HFFc6 (cell line): ENCODE measurements around the gene RNASE9. TPM values are rescaled to one million over a fixed set of nuclear protein-coding genes. Genes with fewer than 3 reads are reported as not detected.

Source experiments
- DNase-seq: peaks from one replicate; pipeline ENCODE4 v3.0.0-alpha.2; 2018
- H3K27ac Mint-ChIP-seq: 2 replicates; pipeline ENCODE4 v1.8.0; 2020; ENCODE audit warnings: mild to moderate bottlenecking, mixed read lengths
- H3K27me3 Mint-ChIP-seq: 2 replicates; pipeline ENCODE4 v1.8.0; 2021; ENCODE audit warnings: mild to moderate bottlenecking, moderate library complexity, mixed read lengths; ENCODE audit not compliant: insufficient read depth
- H3K36me3 Mint-ChIP-seq: 2 replicates; pipeline ENCODE4 v1.8.0; 2021; ENCODE audit warnings: low read depth, mixed read lengths
- H3K4me1 Mint-ChIP-seq: 2 replicates; pipeline ENCODE4 v1.8.0; 2020; ENCODE audit warnings: low read depth, mixed read lengths
- H3K4me3 Mint-ChIP-seq: 2 replicates; pipeline ENCODE4 v1.8.0; 2020; ENCODE audit warnings: mild to moderate bottlenecking, moderate library complexity, mixed read lengths
- H3K9me3 Mint-ChIP-seq: 2 replicates; pipeline ENCODE4 v1.8.0; 2020; ENCODE audit warnings: mild to moderate bottlenecking, mixed read lengths
- long read RNA-seq: library from polyadenylated mRNA; unstranded; transcript quantifications from one replicate; pipeline ENCODE4 v2.0.0, GENCODE V29; 2019
- total RNA-seq, 6 experiments: library from RNA; stranded (reverse); fragmentation: NEBNext Ultra II Directional; extraction: Animal tissue kit (Norgen Biotek cat#: 25700); gene quantifications; 2 replicates in 1 of 6; 3 replicates in 5 of 6; pipeline ENCODE4 v1.2.3, GENCODE V29; 2021
- TF ChIP-seq, protein P1 (sequence below): fragments of 200-600 bp; sonication (generic); IDR thresholded peaks from 2 replicates; pipeline ENCODE4 v1.5.0; 2021; ENCODE audit warnings: antibody characterized with exemption, mild to moderate bottlenecking

The RNASE9 gene
- not detected for total RNA-seq
- long read RNA-seq, result 0 reads

- no peak for DNase-seq
- H3K4me1 Mint-ChIP-seq, result no peaks in the 10 kb centered on the region
- no peak within 1 kb of the TSS for H3K4me3 Mint-ChIP-seq
- no peak within 1 kb of the TSS for H3K27ac Mint-ChIP-seq
- H3K36me3 Mint-ChIP-seq, result no peaks in the 10 kb centered on the region
- peaks cover 8% of the 10 kb centered on the region for H3K27me3 Mint-ChIP-seq
- TF ChIP-seq, protein P1, sequence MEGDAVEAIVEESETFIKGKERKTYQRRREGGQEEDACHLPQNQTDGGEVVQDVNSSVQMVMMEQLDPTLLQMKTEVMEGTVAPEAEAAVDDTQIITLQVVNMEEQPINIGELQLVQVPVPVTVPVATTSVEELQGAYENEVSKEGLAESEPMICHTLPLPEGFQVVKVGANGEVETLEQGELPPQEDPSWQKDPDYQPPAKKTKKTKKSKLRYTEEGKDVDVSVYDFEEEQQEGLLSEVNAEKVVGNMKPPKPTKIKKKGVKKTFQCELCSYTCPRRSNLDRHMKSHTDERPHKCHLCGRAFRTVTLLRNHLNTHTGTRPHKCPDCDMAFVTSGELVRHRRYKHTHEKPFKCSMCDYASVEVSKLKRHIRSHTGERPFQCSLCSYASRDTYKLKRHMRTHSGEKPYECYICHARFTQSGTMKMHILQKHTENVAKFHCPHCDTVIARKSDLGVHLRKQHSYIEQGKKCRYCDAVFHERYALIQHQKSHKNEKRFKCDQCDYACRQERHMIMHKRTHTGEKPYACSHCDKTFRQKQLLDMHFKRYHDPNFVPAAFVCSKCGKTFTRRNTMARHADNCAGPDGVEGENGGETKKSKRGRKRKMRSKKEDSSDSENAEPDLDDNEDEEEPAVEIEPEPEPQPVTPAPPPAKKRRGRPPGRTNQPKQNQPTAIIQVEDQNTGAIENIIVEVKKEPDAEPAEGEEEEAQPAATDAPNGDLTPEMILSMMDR, result no peak
- no peaks in the 10 kb centered on the region for H3K9me3 Mint-ChIP-seq
Measured at GRCh38 chr14:20560961-20561360, at the start of gene RNASE9. Gene RNASE9, minus strand, starts transcription at chr14:20561047.

DNA sequence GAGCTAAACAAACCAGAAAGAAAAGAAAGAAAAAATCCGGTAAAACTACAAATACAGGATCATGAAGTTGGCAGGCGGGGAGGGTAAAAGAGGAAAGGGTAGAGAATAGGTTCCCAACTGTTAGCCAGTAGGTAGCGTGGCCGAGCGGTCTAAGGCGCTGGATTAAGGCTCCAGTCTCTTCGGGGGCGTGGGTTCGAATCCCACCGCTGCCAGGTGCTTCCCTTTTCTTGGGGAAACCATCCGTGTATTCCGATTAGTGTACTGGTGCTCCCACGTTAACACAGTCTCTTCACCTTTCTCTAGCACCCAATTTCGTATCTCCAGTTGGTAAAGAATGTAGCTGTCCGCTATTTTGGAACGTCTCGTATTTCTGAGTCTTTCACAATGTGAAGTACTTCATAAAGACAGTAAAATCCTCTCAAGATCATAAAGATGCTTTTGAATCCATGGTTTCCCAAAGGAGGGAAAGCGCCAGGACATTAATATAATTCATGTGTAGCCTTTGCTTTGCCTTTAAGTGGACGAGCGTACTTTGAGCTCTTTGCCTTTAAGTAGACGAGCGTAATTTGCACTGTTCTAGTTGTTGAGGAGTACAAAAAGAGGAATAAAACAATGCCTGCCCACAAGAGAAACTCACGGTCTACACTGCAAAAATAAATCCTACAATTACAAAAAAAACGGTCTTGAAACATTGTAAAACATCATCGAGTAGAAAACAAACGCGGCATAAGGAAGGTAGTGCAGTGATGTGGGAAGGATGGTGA is 49.3 kb upstream of the RNASE9 start:
- no peak overlapping the region for H3K27ac Mint-ChIP-seq
- peak; percentile 91 for DNase-seq
- H3K27me3 Mint-ChIP-seq, result no peaks in the 10 kb centered on the region; the same call in 1 of the 2 replicates
- H3K4me1 Mint-ChIP-seq, result peaks cover 14% of the 10 kb centered on the region; the same call in 1 of the 2 replicates
- no peaks in the 10 kb centered on the region for H3K9me3 Mint-ChIP-seq
- no peaks in the 10 kb centered on the region for H3K36me3 Mint-ChIP-seq
- TF ChIP-seq, protein P1, result no peak
- no peak overlapping the region for H3K4me3 Mint-ChIP-seq

GRCh38 chr14:20609215-20610001 is 48.6 kb upstream of the RNASE9 start:
- Mint-ChIP-seq H3K27ac (no peak overlapping the region), H3K27me3 (no peaks in the 10 kb centered on the region; the same call in 1 of the 2 replicates), H3K9me3 (no peaks in the 10 kb centered on the region), H3K4me3 (no peak overlapping the region), H3K36me3 (no peaks in the 10 kb centered on the region), H3K4me1 (peaks cover 6% of the 10 kb centered on the region; the same call in 1 of the 2 replicates)
- peak; percentile 88 for DNase-seq
- TF ChIP-seq, protein P1, result peak; percentile 96

- H3K27me3 Mint-ChIP-seq, result no peaks in the 10 kb centered on the region; the same call in 1 of the 2 replicates
- no peaks in the 10 kb centered on the region for H3K36me3 Mint-ChIP-seq
- H3K4me3 Mint-ChIP-seq, result no peak overlapping the region
Measured at GRCh38 chr14:20608383-20609110, 47.7 kb upstream of the RNASE9 start.

More at GRCh38 chr14:20608383-20609110, 47.7 kb upstream of the RNASE9 start:
- TF ChIP-seq, protein P1, result no peak
- DNase-seq, result no peak
- H3K9me3 Mint-ChIP-seq, result no peaks in the 10 kb centered on the region
- H3K27ac Mint-ChIP-seq, result no peak overlapping the region
- H3K4me1 Mint-ChIP-seq, result 0 out of 2 replicates have a peak, but pooled peaks cover 4% of the 10 kb centered on the region
